GM10266 (cell line): Measurements from ENCODE around the gene SLC25A22.

Experiments
- DNase-seq: peaks from one replicate; pipeline ENCODE4 v3.0.0; 2012; ENCODE audit errors: extremely low spot score
- TF ChIP-seq, protein P1 (sequence below): IDR thresholded peaks from 2 replicates; pipeline ENCODE4 v1.5.1; 2012; ENCODE audit warnings: mild to moderate bottlenecking, low read depth; ENCODE audit not compliant: control insufficient read depth, insufficient read depth; ENCODE audit errors: missing control alignments

The SLC25A22 gene

DNA sequence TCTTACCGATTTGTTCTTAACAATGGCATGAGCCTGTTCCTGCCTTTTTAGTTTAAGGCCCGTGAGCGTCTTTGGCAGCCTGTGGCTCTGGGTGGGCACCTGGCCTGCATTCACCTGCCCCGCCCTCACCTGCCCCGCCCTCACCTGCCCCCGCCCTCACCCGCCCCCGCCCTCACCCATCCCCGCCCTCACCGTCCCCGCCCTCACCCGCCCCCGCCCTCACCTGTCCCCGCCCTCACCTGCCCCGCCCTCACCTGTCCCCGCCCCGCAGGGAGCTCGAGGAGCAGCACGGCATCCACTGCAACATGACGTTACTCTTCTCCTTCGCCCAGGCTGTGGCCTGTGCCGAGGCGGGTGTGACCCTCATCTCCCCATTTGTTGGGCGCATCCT lies 35.0 kb downstream of the SLC25A22 start:
- TF ChIP-seq, protein P1, sequence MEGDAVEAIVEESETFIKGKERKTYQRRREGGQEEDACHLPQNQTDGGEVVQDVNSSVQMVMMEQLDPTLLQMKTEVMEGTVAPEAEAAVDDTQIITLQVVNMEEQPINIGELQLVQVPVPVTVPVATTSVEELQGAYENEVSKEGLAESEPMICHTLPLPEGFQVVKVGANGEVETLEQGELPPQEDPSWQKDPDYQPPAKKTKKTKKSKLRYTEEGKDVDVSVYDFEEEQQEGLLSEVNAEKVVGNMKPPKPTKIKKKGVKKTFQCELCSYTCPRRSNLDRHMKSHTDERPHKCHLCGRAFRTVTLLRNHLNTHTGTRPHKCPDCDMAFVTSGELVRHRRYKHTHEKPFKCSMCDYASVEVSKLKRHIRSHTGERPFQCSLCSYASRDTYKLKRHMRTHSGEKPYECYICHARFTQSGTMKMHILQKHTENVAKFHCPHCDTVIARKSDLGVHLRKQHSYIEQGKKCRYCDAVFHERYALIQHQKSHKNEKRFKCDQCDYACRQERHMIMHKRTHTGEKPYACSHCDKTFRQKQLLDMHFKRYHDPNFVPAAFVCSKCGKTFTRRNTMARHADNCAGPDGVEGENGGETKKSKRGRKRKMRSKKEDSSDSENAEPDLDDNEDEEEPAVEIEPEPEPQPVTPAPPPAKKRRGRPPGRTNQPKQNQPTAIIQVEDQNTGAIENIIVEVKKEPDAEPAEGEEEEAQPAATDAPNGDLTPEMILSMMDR, result no peak
- no peak for DNase-seq

- DNase-seq, result no peak
- TF ChIP-seq, protein P1, result peak; percentile 9
Measured at GRCh38 chr11:762421-763072, 35.5 kb downstream of the SLC25A22 start.

DNA sequence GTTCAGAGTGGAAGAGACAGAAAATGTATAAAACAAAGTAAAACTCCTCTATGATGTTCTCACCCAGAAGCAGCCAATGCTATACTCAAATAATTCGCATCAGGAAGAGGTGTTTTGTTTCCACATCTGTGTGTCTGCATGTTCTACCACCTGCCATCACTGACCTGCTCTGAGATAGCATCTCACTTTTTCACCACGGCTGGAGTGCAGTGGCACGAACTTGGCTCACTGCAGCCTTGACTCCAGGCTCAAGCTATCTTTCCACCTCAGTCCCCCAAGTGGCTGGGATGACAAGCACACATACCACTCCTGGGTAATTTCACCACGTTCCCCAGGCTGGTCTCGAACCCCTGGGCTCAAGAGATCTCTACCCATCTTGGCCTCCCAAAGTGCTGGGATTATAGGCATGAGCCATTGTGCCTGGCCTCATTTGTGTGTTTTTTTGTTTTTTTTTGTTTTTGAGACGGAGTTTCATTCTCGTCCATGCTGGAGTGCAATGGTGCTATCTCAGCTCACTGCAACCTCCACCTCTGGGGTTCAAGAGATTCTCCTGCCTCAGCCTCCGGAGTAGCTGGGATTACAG lies 36.5 kb downstream of the SLC25A22 start:
- no peak for DNase-seq
- TF ChIP-seq, protein P1, result no peak

- DNase-seq, result no peak
- TF ChIP-seq, protein P1, result no peak
Measured at GRCh38 chr11:760236-760635, 37.8 kb downstream of the SLC25A22 start.

DNA sequence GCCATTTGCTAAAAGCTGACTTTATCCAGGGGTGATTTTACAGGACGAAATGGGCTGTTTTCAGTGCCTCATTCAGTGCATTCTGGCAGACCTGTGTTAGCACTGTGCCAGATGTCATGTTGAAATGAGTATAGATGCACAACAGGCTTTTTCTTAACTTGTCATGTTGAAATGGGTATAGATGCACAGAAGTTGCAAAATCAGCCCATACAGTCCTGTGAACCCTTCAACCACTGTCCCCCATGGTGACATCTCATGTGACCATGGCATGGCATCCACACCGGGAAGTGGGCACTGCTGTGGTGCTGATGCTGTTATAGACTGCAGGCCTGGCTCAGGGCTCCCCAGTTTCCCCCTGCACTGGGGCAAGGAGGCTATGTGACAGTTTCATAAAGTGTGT lies 48.4 kb downstream of the SLC25A22 start:
- no peak for DNase-seq
- TF ChIP-seq, protein P1, result no peak

DNA sequence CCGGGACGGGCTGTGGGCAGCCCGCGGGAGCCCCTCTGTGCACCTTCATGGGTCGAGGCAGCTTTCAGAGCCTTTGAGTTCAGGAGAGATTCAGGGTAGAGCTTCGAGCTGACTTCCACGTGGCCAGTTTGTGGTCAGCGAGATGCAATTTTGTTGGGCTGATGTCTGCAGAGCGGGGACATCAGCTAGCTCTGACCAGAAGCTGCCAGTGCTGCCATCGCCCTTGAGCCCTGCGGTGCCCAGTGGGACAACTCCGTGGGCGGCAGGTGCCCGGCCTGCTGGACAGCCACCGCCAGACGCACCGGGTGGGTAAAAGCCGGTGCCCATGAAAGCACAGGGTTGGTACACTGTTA lies 50.1 kb downstream of the SLC25A22 start:
- peak; percentile 38 for DNase-seq
- TF ChIP-seq, protein P1, result no peak
